GM12878 (cell line): ENCODE data around the gene HSPA1B. TPM values are rescaled to one million over a fixed set of nuclear protein-coding genes. Genes with fewer than 3 reads are reported as not detected.

Source experiments
- ATAC-seq: fragments of 200-7000 bp; cut with Tn5 transposase; 3 replicates; pipeline ENCODE4 v1.9.1; 2020; ENCODE audit warnings: mild to moderate bottlenecking, moderate library complexity
- BruUV-seq: library from RNA; stranded (reverse); fragments of 400-500 nt; replicated peaks from 2 replicates; lab custom pipeline; 2021; lab: Mats Ljungman, UMichigan
- CTCF ChIA-PET: fragments of 300-600 bp; sonication (Branson Sonifier 250); formaldehyde crosslinking; extraction: SDS; loops from one replicate; lab custom pipeline; 2021; ENCODE audit warnings: inconsistent platforms; lab: Yijun Ruan, JAX
- POLR2A ChIA-PET: fragments of 350-600 bp; formaldehyde crosslinking; extraction: SDS; loops from one replicate; lab custom pipeline; 2021; ENCODE audit warnings: inconsistent platforms; lab: Charles Lee
- RAD21 ChIA-PET: fragments of 300-600 bp; sonication (Branson Sonifier 250); formaldehyde crosslinking; loops from one replicate; lab custom pipeline; 2023; ENCODE audit warnings: antibody characterized with exemption; ENCODE audit not compliant: unreplicated experiment; lab: Charles Lee
- SMC1A ChIA-PET: fragments of 300-600 bp; sonication (Branson Sonifier 250); formaldehyde crosslinking; loops from one replicate; lab custom pipeline; 2023; ENCODE audit not compliant: unreplicated experiment, uncharacterized antibody; lab: Charles Lee
- DNase-seq: peaks from one replicate; pipeline ENCODE4 v3.0.0-alpha.2; 2011; ENCODE audit warnings: low read depth, low spot score
- FAIRE-seq: peaks from 3 replicates; lab custom pipeline; 2011; peaks lifted over from hg19 to GRCh38; lab: Jason Lieb, UNC
- H2AFZ ChIP-seq: 2 replicates; pipeline ENCODE4 v1.6.0; 2011; ENCODE audit warnings: low read depth, low read length, control low read depth; ENCODE audit not compliant: control insufficient read depth
- H3K27ac ChIP-seq: 2 replicates; pipeline ENCODE4 v1.5.1; 2011; ENCODE audit warnings: control low read depth; ENCODE audit not compliant: control insufficient read depth, insufficient read depth
- H3K27me3 ChIP-seq, 2 experiments: replicated peaks in 1 of 2; 2 replicates each; pipeline versions ENCODE4 v1.6.0 to v1.6.1; 2011; ENCODE audit warnings: low read length in 1 of 2; ENCODE audit not compliant: control insufficient read depth in 2 of 2, insufficient read depth in 2 of 2
- H3K36me3 ChIP-seq, 2 experiments: 2 replicates each; pipeline ENCODE4 v1.5.1; 2011; ENCODE audit warnings: low read length in 1 of 2; ENCODE audit not compliant: control insufficient read depth in 2 of 2, insufficient read depth in 2 of 2
- H3K4me1 ChIP-seq: 2 replicates; pipeline ENCODE4 v1.6.1; 2011; ENCODE audit warnings: mild to moderate bottlenecking, low read length, moderate library complexity, mixed read lengths; ENCODE audit not compliant: control insufficient read depth, insufficient read depth
- H3K4me2 ChIP-seq: 2 replicates; pipeline ENCODE4 v1.6.0; 2011; ENCODE audit warnings: control low read depth; ENCODE audit not compliant: control insufficient read depth, insufficient read depth
- H3K4me3 ChIP-seq: fragments of 200-600 bp; sonication (generic); 2 replicates; pipeline ENCODE4 v1.5.1; 2016
- H3K79me2 ChIP-seq: 2 replicates; pipeline ENCODE4 v1.6.0; 2011; ENCODE audit warnings: low read length; ENCODE audit not compliant: control insufficient read depth, insufficient read depth
- H3K9ac ChIP-seq: 2 replicates; pipeline ENCODE4 v1.8.0; 2011; ENCODE audit warnings: low read length, control low read depth, mixed read lengths; ENCODE audit not compliant: control insufficient read depth, insufficient read depth
- H3K9me3 ChIP-seq: replicated peaks from 3 replicates; pipeline ENCODE4 v1.5.1; 2011; ENCODE audit warnings: mild to moderate bottlenecking, low read length; ENCODE audit not compliant: control insufficient read depth, insufficient read depth
- H4K20me1 ChIP-seq: 2 replicates; pipeline ENCODE4 v1.6.0; 2011; ENCODE audit not compliant: control insufficient read depth, insufficient read depth
- E2F8 ChIP-seq: fragments of 450-650 bp; IDR thresholded peaks from 2 replicates; pipeline ENCODE4 v1.6.1; 2018; ENCODE audit warnings: mild to moderate bottlenecking, low read depth, moderate library complexity; ENCODE audit not compliant: partially characterized antibody
- HCFC1 ChIP-seq: fragments of 150-350 bp; IDR thresholded peaks from 2 replicates; pipeline ENCODE4 v1.6.1; 2014; ENCODE audit warnings: low read length
- KDM1A ChIP-seq: fragments of 200-600 bp; sonication (generic); IDR thresholded peaks from 2 replicates; pipeline ENCODE4 v1.6.1; 2016; ENCODE audit warnings: borderline replicate concordance
- KLF5 ChIP-seq: fragments of 450-650 bp; IDR thresholded peaks from 2 replicates; pipeline ENCODE4 v1.6.1; 2014; ENCODE audit warnings: mild to moderate bottlenecking; ENCODE audit not compliant: partially characterized antibody
- MTA2 ChIP-seq: fragments of 450-650 bp; IDR thresholded peaks from 2 replicates; pipeline ENCODE4 v1.6.1; 2016; ENCODE audit warnings: low read depth, mild to moderate bottlenecking, moderate library complexity
- MXI1 ChIP-seq: fragments of 150-350 bp; IDR thresholded peaks from 2 replicates; pipeline ENCODE4 v1.6.1; 2011; ENCODE audit warnings: low read depth, mild to moderate bottlenecking, inconsistent platforms, low read length, improper control_type of control experiment
- NR2C1 ChIP-seq: fragments of 450-650 bp; IDR thresholded peaks from 2 replicates; pipeline ENCODE4 v1.6.1; 2017; ENCODE audit warnings: antibody characterized with exemption, mild to moderate bottlenecking, moderate library complexity
- PML ChIP-seq: IDR thresholded peaks from 2 replicates; pipeline ENCODE4 v1.6.1; 2012; ENCODE audit warnings: low read length, inconsistent platforms
- TCF3 ChIP-seq: IDR thresholded peaks from 2 replicates; pipeline ENCODE4 v1.6.1; 2012; ENCODE audit warnings: low read depth, mild to moderate bottlenecking, low read length, borderline replicate concordance; ENCODE audit not compliant: insufficient read depth
- WGBS: methylation state at CpG from one replicate; pipeline ENCODE4 v1.1.6; 2016; ENCODE audit warnings: low lambda C conversion rate; ENCODE audit not compliant: insufficient replicate concordance, insufficient coverage; ENCODE audit errors: missing lambda C conversion rate; 5-methylcytosine and 5-hydroxymethylcytosine counted together
- in situ Hi-C: fragments of 300-500 bp; cut with MboI; formaldehyde crosslinking; loops from 9 replicates; pipeline ENCODE4 v1.14.3; 2018; ENCODE audit warnings: mixed read lengths
- intact Hi-C: fragments of 100-400 bp; cut with micrococcal nuclease; formaldehyde crosslinking; loops from one replicate; pipeline ENCODE4 v1.14.2; 2022; ENCODE audit not compliant: unreplicated experiment
- polyA plus RNA-seq, 11 experiments: library from polyadenylated mRNA; depleted of rRNA in 4 of 11; unstranded in 6 of 11; stranded (reverse) in 5 of 11; fragments of >200 nt; fragmentation: Nextera tagmentation in 4 of 11; fragmentation: Illumina TruSeq in 1 of 11; extraction: Ambion mirVana in 4 of 11; extraction: Trizol in 1 of 11; gene quantifications; 1 replicate in 1 of 11; 2 replicates in 10 of 11; pipeline versions ENCODE4 v1.2.1 to v1.2.3, GENCODE V29; 2011 to 2016; ENCODE audit warnings: inconsistent platforms in 2 of 11, missing spikeins in 2 of 11, low read depth in 1 of 11
- total RNA-seq, 4 experiments: library from RNA; depleted of rRNA in 3 of 4; stranded (reverse); fragments of >200 nt in 3 of 4; fragmentation: Illumina TruSeq in 1 of 4; extraction: Trizol in 1 of 4; gene quantifications; 2 replicates each; pipeline versions ENCODE4 v1.2.1 to v1.2.3, GENCODE V29; 2013 to 2021
- TF ChIP-seq, protein P1 (sequence below): fragments of 450-650 bp; IDR thresholded peaks from 2 replicates; pipeline ENCODE4 v1.6.1; 2017; ENCODE audit warnings: mild to moderate bottlenecking, low read depth, inconsistent platforms; ENCODE audit not compliant: poor library complexity, severe bottlenecking
- TF ChIP-seq, protein P2 (sequence below): fragments of 450-650 bp; IDR thresholded peaks from 2 replicates; pipeline ENCODE4 v1.6.1; 2018; ENCODE audit warnings: borderline replicate concordance, mild to moderate bottlenecking; ENCODE audit not compliant: partially characterized antibody

Gene HSPA1B
- total and polyA plus RNA-seq, 10 of the 15 experiments (the other 5 are each of a cell fraction or from before 2014, with no cell fraction given), result 0.11 to 40.5 (median 12.8) TPM

DNA sequence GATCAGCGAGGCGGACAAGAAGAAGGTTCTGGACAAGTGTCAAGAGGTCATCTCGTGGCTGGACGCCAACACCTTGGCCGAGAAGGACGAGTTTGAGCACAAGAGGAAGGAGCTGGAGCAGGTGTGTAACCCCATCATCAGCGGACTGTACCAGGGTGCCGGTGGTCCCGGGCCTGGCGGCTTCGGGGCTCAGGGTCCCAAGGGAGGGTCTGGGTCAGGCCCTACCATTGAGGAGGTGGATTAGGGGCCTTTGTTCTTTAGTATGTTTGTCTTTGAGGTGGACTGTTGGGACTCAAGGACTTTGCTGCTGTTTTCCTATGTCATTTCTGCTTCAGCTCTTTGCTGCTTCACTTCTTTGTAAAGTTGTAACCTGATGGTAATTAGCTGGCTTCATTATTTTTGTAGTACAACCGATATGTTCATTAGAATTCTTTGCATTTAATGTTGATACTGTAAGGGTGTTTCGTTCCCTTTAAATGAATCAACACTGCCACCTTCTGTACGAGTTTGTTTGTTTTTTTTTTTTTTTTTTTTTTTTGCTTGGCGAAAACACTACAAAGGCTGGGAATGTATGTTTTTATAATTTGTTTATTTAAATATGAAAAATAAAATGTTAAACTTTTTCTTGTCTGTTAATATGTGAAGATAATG lies 2.2 kb downstream of the HSPA1B start (continued):
- TF ChIP-seq, protein P1, sequence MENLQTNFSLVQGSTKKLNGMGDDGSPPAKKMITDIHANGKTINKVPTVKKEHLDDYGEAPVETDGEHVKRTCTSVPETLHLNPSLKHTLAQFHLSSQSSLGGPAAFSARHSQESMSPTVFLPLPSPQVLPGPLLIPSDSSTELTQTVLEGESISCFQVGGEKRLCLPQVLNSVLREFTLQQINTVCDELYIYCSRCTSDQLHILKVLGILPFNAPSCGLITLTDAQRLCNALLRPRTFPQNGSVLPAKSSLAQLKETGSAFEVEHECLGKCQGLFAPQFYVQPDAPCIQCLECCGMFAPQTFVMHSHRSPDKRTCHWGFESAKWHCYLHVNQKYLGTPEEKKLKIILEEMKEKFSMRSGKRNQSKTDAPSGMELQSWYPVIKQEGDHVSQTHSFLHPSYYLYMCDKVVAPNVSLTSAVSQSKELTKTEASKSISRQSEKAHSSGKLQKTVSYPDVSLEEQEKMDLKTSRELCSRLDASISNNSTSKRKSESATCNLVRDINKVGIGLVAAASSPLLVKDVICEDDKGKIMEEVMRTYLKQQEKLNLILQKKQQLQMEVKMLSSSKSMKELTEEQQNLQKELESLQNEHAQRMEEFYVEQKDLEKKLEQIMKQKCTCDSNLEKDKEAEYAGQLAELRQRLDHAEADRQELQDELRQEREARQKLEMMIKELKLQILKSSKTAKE, result no peak
- peak; percentile 45 for TF ChIP-seq E2F8
- TF ChIP-seq TCF3, result no peak

GRCh38 chr6:31830886-31831335 lies 3.4 kb downstream of the HSPA1B start:
- BruUV-seq, result no TSS peak
- CTCF ChIA-PET, result interaction anchor here (0.6 to 4.0 kb wide), 28 partner anchors 8 to 336 kb away, joined by 3 to 27 read pairs (median 6); partner anchors contain the start of genes CLIC1, DDAH2, HSPA1A and HSPA1L

More at GRCh38 chr6:31830886-31831335, 3.4 kb downstream of the HSPA1B start:
- WGBS, result 32% methylated on average over 6 of the region's 6 CpGs
- TF ChIP-seq KDM1A, result no peak
- TF ChIP-seq, protein P2, sequence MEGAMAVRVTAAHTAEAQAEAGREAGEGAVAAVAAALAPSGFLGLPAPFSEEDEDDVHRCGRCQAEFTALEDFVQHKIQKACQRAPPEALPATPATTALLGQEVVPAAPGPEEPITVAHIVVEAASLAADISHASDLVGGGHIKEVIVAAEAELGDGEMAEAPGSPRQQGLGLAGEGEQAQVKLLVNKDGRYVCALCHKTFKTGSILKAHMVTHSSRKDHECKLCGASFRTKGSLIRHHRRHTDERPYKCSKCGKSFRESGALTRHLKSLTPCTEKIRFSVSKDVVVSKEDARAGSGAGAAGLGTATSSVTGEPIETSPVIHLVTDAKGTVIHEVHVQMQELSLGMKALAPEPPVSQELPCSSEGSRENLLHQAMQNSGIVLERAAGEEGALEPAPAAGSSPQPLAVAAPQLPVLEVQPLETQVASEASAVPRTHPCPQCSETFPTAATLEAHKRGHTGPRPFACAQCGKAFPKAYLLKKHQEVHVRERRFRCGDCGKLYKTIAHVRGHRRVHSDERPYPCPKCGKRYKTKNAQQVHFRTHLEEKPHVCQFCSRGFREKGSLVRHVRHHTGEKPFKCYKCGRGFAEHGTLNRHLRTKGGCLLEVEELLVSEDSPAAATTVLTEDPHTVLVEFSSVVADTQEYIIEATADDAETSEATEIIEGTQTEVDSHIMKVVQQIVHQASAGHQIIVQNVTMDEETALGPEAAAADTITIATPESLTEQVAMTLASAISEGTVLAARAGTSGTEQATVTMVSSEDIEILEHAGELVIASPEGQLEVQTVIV, result no peak
- 0 out of 2 replicates have a peak, but pooled peaks have one; percentile 16 for TF ChIP-seq MXI1
- TF ChIP-seq NR2C1, result no peak
- TF ChIP-seq KLF5, result no peak
- no peak for TF ChIP-seq PML
- no peak for TF ChIP-seq HCFC1
- no peak for TF ChIP-seq MTA2
- peak overlapping the region; percentile 73 for H3K4me2 ChIP-seq
- intact Hi-C loops (loop anchor here (1.0 to 5.0 kb wide), 4 partner anchors 34 to 285 kb away; partner anchors contain the start of genes ATP6V1G2, CSNK2B, LY6G5B and VARS1), in situ Hi-C loops (loop anchor here (10.0 kb wide), 1 partner anchor 286 kb away; the partner anchor contains the start of genes ATP6V1G2, DDX39B and NFKBIL1)
- no peaks in the 10 kb centered on the region for H3K9me3 ChIP-seq
- ATAC-seq (no peak), DNase-seq (no peak), FAIRE-seq (no peak)
- POLR2A ChIA-PET, result interaction anchor here (0.5 to 10.9 kb wide), 26 partner anchors 9 to 1748 kb away, joined by 3 to 122 read pairs (median 4); partner anchors contain the start of genes ABHD16A, CLIC1, DDX39B and HSPA1A
- H3K36me3 ChIP-seq, result no peaks in the 10 kb centered on the region
- H3K4me3 ChIP-seq, result peak overlapping the region; percentile 79
- peak overlapping the region; percentile 35; the same call in 1 of the 2 replicates for H2AFZ ChIP-seq
- peaks cover 44% of the 10 kb centered on the region for H3K79me2 ChIP-seq
- peak overlapping the region; percentile 59 for H3K9ac ChIP-seq
- H3K27ac ChIP-seq, result peak overlapping the region; percentile 67
- SMC1A ChIA-PET, result interaction anchor here (0.5 to 3.7 kb wide), 33 partner anchors 11 to 290 kb away, joined by 3 to 30 read pairs (median 4); partner anchors contain the start of genes ABHD16A, ATP6V1G2, CLIC1 and HSPA1A
- no peaks in the 10 kb centered on the region for H3K27me3 ChIP-seq
- H3K4me1 ChIP-seq, result peaks cover 8% of the 10 kb centered on the region
- RAD21 ChIA-PET, result interaction anchor here (0.5 to 3.9 kb wide), 29 partner anchors 8 to 348 kb away, joined by 3 to 30 read pairs (median 5); partner anchors contain the start of genes ABHD16A, DDAH2, DXO and GPANK1
- no peaks in the 10 kb centered on the region for H4K20me1 ChIP-seq
